Neuronal stem cell (in vitro differentiated cells): Measurements from ENCODE around the gene SP7.
"Not testable (repeated sequence)": the region's sequence is repeated elsewhere in the genome, so short reads cannot be mapped to it uniquely, and the experiment has no call there.

Experiments used
- DNase-seq: peaks from one replicate; pipeline ENCODE4 v3.0.0-alpha.2; 2013; ENCODE audit warnings: low spot score
- H2AFZ ChIP-seq: one replicate; pipeline ENCODE4 v1.6.1; 2013; ENCODE audit warnings: mild to moderate bottlenecking, low read length, inconsistent platforms
- H2AK5ac ChIP-seq: 2 replicates; pipeline ENCODE4 v1.6.1; 2013; ENCODE audit warnings: low read depth, mild to moderate bottlenecking, inconsistent platforms, low read length, moderate library complexity, mixed read lengths
- H2BK120ac ChIP-seq: 2 replicates; pipeline ENCODE4 v1.6.1; 2013; ENCODE audit warnings: low read depth, mild to moderate bottlenecking, inconsistent platforms, low read length, moderate library complexity, mixed read lengths
- H2BK12ac ChIP-seq: one replicate; pipeline ENCODE4 v1.6.1; 2013; ENCODE audit warnings: low read length, inconsistent platforms
- H2BK15ac ChIP-seq: 2 replicates; pipeline ENCODE4 v1.6.1; 2013; ENCODE audit warnings: mild to moderate bottlenecking, low read length, inconsistent platforms, mixed read lengths
- H2BK5ac ChIP-seq: one replicate; pipeline ENCODE4 v1.6.1; 2013; ENCODE audit warnings: inconsistent platforms, mild to moderate bottlenecking, low read length, moderate library complexity
- H3K14ac ChIP-seq: one replicate; pipeline ENCODE4 v1.6.1; 2013; ENCODE audit warnings: low read length, inconsistent platforms
- H3K18ac ChIP-seq: 2 replicates; pipeline ENCODE4 v1.6.1; 2013; ENCODE audit warnings: low read length, inconsistent platforms
- H3K23ac ChIP-seq: 2 replicates; pipeline ENCODE4 v1.6.1; 2013; ENCODE audit warnings: low read depth, mild to moderate bottlenecking, mixed read lengths, low read length, inconsistent platforms; ENCODE audit not compliant: poor library complexity
- H3K27ac ChIP-seq: replicated peaks from 3 replicates; pipeline ENCODE4 v1.5.1; 2013; ENCODE audit warnings: low read length, inconsistent platforms
- H3K27me3 ChIP-seq, 3 experiments: 2 replicates each; pipeline ENCODE4 v1.6.1; 2013; ENCODE audit warnings: low read length in 3 of 3, mild to moderate bottlenecking in 2 of 3, inconsistent platforms in 1 of 3, low read depth in 1 of 3, mixed read lengths in 1 of 3, moderate library complexity in 1 of 3; ENCODE audit not compliant: control insufficient read depth in 3 of 3, insufficient read depth in 3 of 3
- H3K36me3 ChIP-seq, 2 donors: replicated peaks in 1 of 2; 2 replicates each; pipeline ENCODE4 v1.6.1; 2013; ENCODE audit warnings: low read length in 2 of 2; ENCODE audit not compliant: control insufficient read depth in 2 of 2, insufficient read depth in 2 of 2
- H3K4ac ChIP-seq: 2 replicates; pipeline ENCODE4 v1.6.1; 2013; ENCODE audit warnings: inconsistent platforms, mild to moderate bottlenecking, low read length, moderate library complexity
- H3K4me1 ChIP-seq, 2 donors: 1 replicate in 1 of 2; 2 replicates in 1 of 2; pipeline ENCODE4 v1.6.1; 2013; ENCODE audit warnings: low read length in 2 of 2, low read depth in 1 of 2; ENCODE audit not compliant: control insufficient read depth in 2 of 2, insufficient read depth in 1 of 2
- H3K4me2 ChIP-seq: one replicate; pipeline ENCODE4 v1.6.1; 2013; ENCODE audit warnings: mild to moderate bottlenecking, low read length, inconsistent platforms; ENCODE audit not compliant: insufficient read depth, poor library complexity, severe bottlenecking
- H3K4me3 ChIP-seq, 2 donors: 2 replicates each; pipeline ENCODE4 v1.5.1; 2013; ENCODE audit warnings: low read length in 2 of 2, mild to moderate bottlenecking in 2 of 2, inconsistent platforms in 1 of 2, moderate library complexity in 1 of 2
- H3K79me1 ChIP-seq: one replicate; pipeline ENCODE4 v1.6.1; 2013; ENCODE audit warnings: low read depth, mild to moderate bottlenecking, inconsistent platforms, low read length, moderate library complexity
- H3K9ac ChIP-seq: one replicate; pipeline ENCODE4 v1.6.1; 2013; ENCODE audit warnings: mild to moderate bottlenecking, low read depth, low read length, inconsistent platforms; ENCODE audit not compliant: poor library complexity
- H3K9me3 ChIP-seq, 2 donors: replicated peaks in 1 of 2; 2 replicates each; pipeline versions ENCODE3 to v1.6.1; 2013; ENCODE audit warnings: low read length in 2 of 2, mild to moderate bottlenecking in 2 of 2, inconsistent platforms in 1 of 2, low read depth in 1 of 2, mixed read lengths in 1 of 2, moderate library complexity in 1 of 2; ENCODE audit not compliant: control insufficient read depth in 2 of 2, insufficient read depth in 1 of 2
- H4K8ac ChIP-seq: one replicate; pipeline ENCODE4 v1.6.1; 2013; ENCODE audit warnings: low read depth, mild to moderate bottlenecking, inconsistent platforms, low read length, moderate library complexity
- H4K91ac ChIP-seq: one replicate; pipeline ENCODE4 v1.6.1; 2013; ENCODE audit warnings: low read length, low read depth, mild to moderate bottlenecking, inconsistent platforms; ENCODE audit not compliant: poor library complexity
- WGBS, 2 donors: extraction: QIAGEN DNeasy Blood & Tissue Kit; methylation state at CpG; one replicate each; pipeline ENCODE4 v1.1.7; 2013; ENCODE audit warnings: missing lambda C conversion rate in 2 of 2, mixed read lengths in 1 of 2; ENCODE audit not compliant: insufficient read length in 2 of 2, insufficient replicate concordance in 1 of 2; ENCODE audit errors: extremely low coverage in 2 of 2; 5-methylcytosine and 5-hydroxymethylcytosine counted together

The SP7 gene

DNA sequence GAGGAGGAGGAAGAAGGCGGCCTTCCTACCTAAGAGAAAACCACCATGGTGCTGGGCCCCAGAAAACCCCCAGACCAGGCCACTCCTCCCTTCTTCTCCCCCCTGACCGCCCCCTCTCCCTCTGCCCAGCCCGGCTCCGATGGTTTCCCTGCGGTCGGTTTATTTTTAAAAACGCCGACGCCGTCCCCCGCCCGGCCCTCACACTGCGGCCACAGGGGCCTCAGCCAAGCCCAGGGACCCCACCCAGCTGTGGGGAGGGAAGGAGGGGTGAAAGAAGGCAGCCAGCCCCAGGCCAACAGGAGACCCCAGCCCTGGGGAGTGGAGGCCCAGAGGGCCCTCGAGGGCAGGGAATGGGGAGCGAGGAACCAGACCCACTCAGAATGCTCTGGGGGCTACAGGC lies 3.4 kb downstream of the SP7 start:
- Histone ChIP-seq H3K36me3 (no peaks in the 10 kb centered on the region), H4K91ac (no peak overlapping the region), H2BK120ac (no peak overlapping the region), H2BK12ac (no peak overlapping the region), H3K4me3 (no peak overlapping the region), H3K9ac (no peak overlapping the region), H3K9me3 (no peaks in the 10 kb centered on the region), H2AFZ (no peak overlapping the region), H3K4ac (no peak overlapping the region), H3K4me1 (peaks cover 5 to 27% of the 10 kb centered on the region in 2 donors), H4K8ac (no peak overlapping the region), H2BK15ac (peak overlapping the region; percentile 62), H3K14ac (no peak overlapping the region), H3K4me2 (no peak overlapping the region), H2BK5ac (no peak overlapping the region), H3K79me1 (no peaks in the 10 kb centered on the region), H2AK5ac (no peak overlapping the region), H3K27me3 (peaks cover 0 to 82% (median 6%) of the 10 kb centered on the region in 3 experiments), H3K27ac (no peak overlapping the region), H3K18ac (no peak overlapping the region), H3K23ac (no peak overlapping the region)
- no peak for DNase-seq
- no CpG with 5 or more reads among the region's 15 CpGs for WGBS, 2 donors

DNA sequence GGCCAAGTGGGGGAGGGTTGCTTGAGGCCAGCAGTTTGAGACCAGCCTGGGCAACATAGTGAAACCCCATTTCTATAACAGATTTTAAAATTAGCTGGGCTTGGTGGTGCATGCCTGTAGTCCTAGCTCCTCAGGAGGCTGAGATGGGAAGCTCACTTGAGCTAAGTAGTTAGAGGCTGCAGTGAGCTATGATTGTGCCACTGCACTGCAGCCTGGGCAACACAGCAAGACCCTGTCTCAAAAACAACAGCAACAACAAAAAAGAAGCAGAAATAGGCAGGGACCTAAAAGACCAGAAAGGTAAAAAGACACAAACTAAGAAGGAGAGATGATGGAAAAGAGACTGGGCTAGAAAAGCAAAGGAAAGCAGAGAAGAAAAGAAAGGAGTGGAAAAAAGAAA lies 3.8 kb downstream of the SP7 start:
- H3K4ac ChIP-seq, H2AFZ ChIP-seq, H2BK120ac ChIP-seq, H3K27ac ChIP-seq, H3K4me3 ChIP-seq, H2BK12ac ChIP-seq, H4K8ac ChIP-seq, H3K14ac ChIP-seq, H3K36me3 ChIP-seq, H3K9ac ChIP-seq, H3K4me2 ChIP-seq, DNase-seq, H2BK15ac ChIP-seq, H3K23ac ChIP-seq, H4K91ac ChIP-seq, H3K79me1 ChIP-seq, H3K18ac ChIP-seq, H2BK5ac ChIP-seq, H2AK5ac ChIP-seq, H3K9me3 ChIP-seq: not testable (repeated sequence)
- H3K4me1 ChIP-seq: peaks cover 5 to 24% of the 10 kb centered on the region in 2 donors
- H3K27me3 ChIP-seq: peaks cover 0 to 82% (median 6%) of the 10 kb centered on the region in 3 experiments

DNA sequence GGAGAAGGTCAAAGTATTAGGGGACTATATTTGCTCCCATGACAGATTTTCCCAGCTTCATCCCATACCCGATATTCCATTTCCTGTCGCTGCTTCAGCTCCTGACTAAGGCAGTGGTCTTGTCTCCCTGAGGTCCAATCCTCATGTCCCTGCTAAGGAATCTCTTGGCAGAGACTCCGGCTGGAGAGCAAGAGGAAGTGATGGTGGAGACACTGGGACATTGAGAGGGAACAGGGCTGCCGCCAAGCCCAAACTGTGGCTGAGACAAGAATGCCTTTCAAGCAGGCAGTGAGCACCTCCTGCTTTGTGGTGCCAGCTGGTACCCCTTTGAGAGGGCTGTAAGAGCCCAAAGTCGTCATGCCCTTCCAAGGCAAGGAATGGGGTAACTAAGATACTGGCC lies 5.5 kb downstream of the SP7 start:
- Histone ChIP-seq H3K14ac (peak overlapping the region; percentile 63), H2BK12ac (no peak overlapping the region), H3K79me1 (no peaks in the 10 kb centered on the region), H2BK5ac (no peak overlapping the region), H3K23ac (no peak overlapping the region), H3K18ac (no peak overlapping the region), H3K4me1 (peaks cover 11 to 20% of the 10 kb centered on the region in 2 donors), H4K91ac (no peak overlapping the region), H3K27me3 (peaks cover 0 to 76% (median 14%) of the 10 kb centered on the region in 3 experiments), H2AK5ac (peak overlapping the region; percentile 93), H3K27ac (no peak overlapping the region), H3K9ac (no peak overlapping the region), H2BK15ac (no peak overlapping the region), H3K4me3 (no peak overlapping the region), H4K8ac (no peak overlapping the region), H3K36me3 (no peaks in the 10 kb centered on the region), H3K4ac (no peak overlapping the region), H2AFZ (no peak overlapping the region), H3K9me3 (no peaks in the 10 kb centered on the region), H3K4me2 (no peak overlapping the region), H2BK120ac (no peak overlapping the region)
- WGBS, 2 donors: no CpG with 5 or more reads among the region's 5 CpGs
- DNase-seq: no peak

DNA sequence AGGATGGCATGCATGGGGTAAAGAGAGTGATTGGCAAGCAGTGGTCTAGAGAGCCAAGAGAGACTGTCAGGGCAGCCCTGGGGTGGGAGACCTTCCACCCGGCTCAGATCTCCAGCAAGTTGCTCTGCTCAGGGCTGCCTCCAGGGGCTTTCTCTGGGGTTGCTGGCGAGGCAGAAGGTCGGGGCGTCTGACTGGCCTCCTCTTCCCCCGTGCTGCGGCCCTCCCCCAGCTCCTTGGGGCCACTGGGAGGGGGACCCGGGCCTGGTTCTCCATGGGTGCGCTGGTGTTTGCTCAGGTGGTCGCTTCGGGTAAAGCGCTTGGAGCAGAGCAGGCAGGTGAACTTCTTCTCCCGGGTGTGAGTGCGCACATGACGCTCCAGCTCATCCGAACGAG lies 8.1 kb downstream of the SP7 start:
- H4K8ac ChIP-seq: peak overlapping the region; percentile 65
- peaks cover 0 to 50% (median 26%) of the 10 kb centered on the region in 3 experiments for H3K27me3 ChIP-seq
- H2AK5ac ChIP-seq: peak overlapping the region; percentile 92
- peak overlapping the region; percentile 85 for H3K18ac ChIP-seq
- no peak overlapping the region for H2AFZ ChIP-seq
- H3K4me2 ChIP-seq: no peak overlapping the region
- peak overlapping the region; percentile 97 for H2BK15ac ChIP-seq
- H4K91ac ChIP-seq: no peak overlapping the region
- H3K4me1 ChIP-seq: peaks cover 15 to 19% of the 10 kb centered on the region in 2 donors
- no peak overlapping the region for H3K4me3 ChIP-seq
- H3K36me3 ChIP-seq: no peaks in the 10 kb centered on the region
- H3K23ac ChIP-seq: peak overlapping the region; percentile 89
- H3K9ac ChIP-seq: no peak overlapping the region
- peak overlapping the region; percentile 66 for H3K4ac ChIP-seq
- H3K9me3 ChIP-seq: no peaks in the 10 kb centered on the region
- no CpG with 5 or more reads among the region's 16 CpGs for WGBS, 2 donors
- no peak for DNase-seq
- H3K14ac ChIP-seq: peak overlapping the region; percentile 94
- peak overlapping the region; percentile 53 for H2BK5ac ChIP-seq
- peak overlapping the region; percentile 30 for H2BK12ac ChIP-seq
- H3K27ac ChIP-seq: no peak overlapping the region
- no peak overlapping the region for H2BK120ac ChIP-seq
- no peaks in the 10 kb centered on the region for H3K79me1 ChIP-seq
